ENCODE data around the gene TMEM141. TPM values are rescaled to one million over a fixed set of nuclear protein-coding genes. Genes with fewer than 3 reads are reported as not detected.

The TMEM141 gene
- total RNA-seq, 1 donor from 2014 or later = 27.8 TPM

GRCh38 chr9:136773386-136774044 is 17.6 kb upstream of the TMEM141 start:
- TF ChIP-seq CTCF (conservative IDR thresholded peaks at IDR 0.05) = no peak
- Mint-ChIP-seq H3K27me3 (ENCODE audit: low read depth) (peaks cover 26% of the 10 kb centered on the region), H3K36me3 (ENCODE audit: low read depth) (no peaks in the 10 kb centered on the region), H3K9me3 (peaks cover 11% of the 10 kb centered on the region), H3K4me1 (peaks cover 7% of the 10 kb centered on the region), H3K27ac (ENCODE audit: unreplicated experiment) (peak overlapping the region; percentile 84), H3K4me3 (no peak overlapping the region)
- no peak for DNase-seq (ENCODE audit: low read depth, low spot score)

GRCh38 chr9:136774416-136775045 is 16.6 kb upstream of the TMEM141 start:
- Mint-ChIP-seq H3K4me1 (peaks cover 7% of the 10 kb centered on the region), H3K27ac (ENCODE audit: unreplicated experiment) (no peak overlapping the region), H3K4me3 (no peak overlapping the region), H3K9me3 (peaks cover 11% of the 10 kb centered on the region), H3K36me3 (ENCODE audit: low read depth) (no peaks in the 10 kb centered on the region), H3K27me3 (ENCODE audit: low read depth) (peaks cover 30% of the 10 kb centered on the region)
- TF ChIP-seq CTCF (conservative IDR thresholded peaks at IDR 0.05) = no peak
- DNase-seq (ENCODE audit: low read depth, low spot score) = no peak

DNA sequence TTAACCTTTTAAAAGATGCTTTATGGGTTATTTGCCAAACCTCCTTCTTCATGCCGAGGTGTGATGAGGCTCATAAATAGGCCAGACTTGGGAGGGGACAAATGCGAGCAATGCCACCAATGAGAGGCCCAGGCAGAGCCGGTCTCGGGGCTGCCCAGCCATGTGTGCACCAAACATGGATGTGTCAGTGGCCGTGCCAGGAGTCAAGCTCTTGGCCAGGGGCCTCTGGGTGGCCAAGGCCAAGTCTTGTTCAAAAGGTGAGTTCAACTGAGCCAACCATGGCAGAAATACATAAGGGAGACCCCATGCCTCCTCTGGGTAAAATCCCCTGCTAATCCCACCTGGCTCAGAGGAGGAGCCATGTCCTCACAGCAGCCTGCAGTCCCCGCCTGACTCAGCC is 16.0 kb upstream of the TMEM141 start:
- no peak for DNase-seq (ENCODE audit: low read depth, low spot score)
- Mint-ChIP-seq H3K36me3 (ENCODE audit: low read depth) (no peaks in the 10 kb centered on the region), H3K9me3 (peaks cover 11% of the 10 kb centered on the region), H3K27me3 (ENCODE audit: low read depth) (peaks cover 34% of the 10 kb centered on the region), H3K4me3 (no peak overlapping the region), H3K27ac (ENCODE audit: unreplicated experiment) (no peak overlapping the region), H3K4me1 (peaks cover 4% of the 10 kb centered on the region)
- no peak for TF ChIP-seq CTCF (conservative IDR thresholded peaks at IDR 0.05)

- Mint-ChIP-seq H3K4me3 (no peak overlapping the region), H3K27ac (ENCODE audit: unreplicated experiment) (no peak overlapping the region), H3K36me3 (ENCODE audit: low read depth) (no peaks in the 10 kb centered on the region), H3K9me3 (peaks cover 11% of the 10 kb centered on the region), H3K4me1 (peaks cover 4% of the 10 kb centered on the region), H3K27me3 (ENCODE audit: low read depth) (peaks cover 47% of the 10 kb centered on the region)
- DNase-seq (ENCODE audit: low read depth, low spot score) = no peak
- no peak for TF ChIP-seq CTCF (conservative IDR thresholded peaks at IDR 0.05)
These were observed 14.2 kb upstream of the TMEM141 start for GRCh38 chr9:136776947-136777346.

DNA sequence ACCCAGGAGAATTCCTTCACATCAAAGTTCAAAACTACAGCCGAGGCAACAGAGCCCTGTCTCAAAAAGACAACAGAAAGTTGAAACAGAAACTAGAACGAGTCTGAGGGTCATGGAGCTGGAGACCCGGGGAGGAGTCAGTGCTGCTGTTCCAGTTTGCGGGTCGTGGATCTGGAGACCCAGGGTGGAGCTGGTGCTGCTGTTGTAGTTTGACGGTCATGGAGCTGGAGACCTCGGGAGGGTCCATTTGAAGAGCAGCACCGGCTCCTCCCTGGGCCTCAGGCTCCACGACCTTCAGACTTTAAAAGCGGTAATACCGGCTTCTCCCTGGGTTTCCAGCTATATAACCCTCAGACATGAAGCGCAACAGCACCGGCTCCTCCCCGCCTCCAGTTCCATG is 13.8 kb upstream of the TMEM141 start:
- Mint-ChIP-seq H3K9me3 (peaks cover 11% of the 10 kb centered on the region), H3K36me3 (ENCODE audit: low read depth) (no peaks in the 10 kb centered on the region), H3K4me3 (no peak overlapping the region), H3K27me3 (ENCODE audit: low read depth) (peaks cover 50% of the 10 kb centered on the region), H3K27ac (ENCODE audit: unreplicated experiment) (no peak overlapping the region), H3K4me1 (peaks cover 4% of the 10 kb centered on the region)
- TF ChIP-seq CTCF (conservative IDR thresholded peaks at IDR 0.05) = no peak
- DNase-seq (ENCODE audit: low read depth, low spot score) = no peak

All from neural crest cell (in vitro differentiated cells).